Loucy (cell line): ENCODE results near the gene RRN3.
"Not testable (repeated sequence)": the region's sequence is repeated elsewhere in the genome, so short reads cannot be mapped to it uniquely, and the experiment has no call there.

ENCODE experiments used
- H2AFZ ChIP-seq: fragments of 200-600 bp; sonication (generic); 2 replicates; pipeline ENCODE4 v1.6.0; 2016; ENCODE audit warnings: antibody characterized with exemption, mild to moderate bottlenecking, low read length, moderate library complexity
- H3F3A ChIP-seq: fragments of 200-600 bp; 2 replicates; pipeline ENCODE4 v1.6.0; 2016; ENCODE audit warnings: antibody characterized with exemption, low read depth, mild to moderate bottlenecking
- H3K27me3 ChIP-seq: fragments of 200-600 bp; sonication (generic); 2 replicates; pipeline ENCODE4 v1.6.1; 2014; ENCODE audit warnings: low read length, mild to moderate bottlenecking; ENCODE audit not compliant: insufficient read depth, poor library complexity, severe bottlenecking
- H3K36me3 ChIP-seq: fragments of 200-600 bp; sonication (generic); 2 replicates; pipeline ENCODE4 v1.6.1; 2016; ENCODE audit warnings: low read length; ENCODE audit not compliant: insufficient read depth
- H3K4me1 ChIP-seq: fragments of 200-600 bp; sonication (generic); 2 replicates; pipeline ENCODE4 v1.5.1; 2014; ENCODE audit warnings: low read length, mild to moderate bottlenecking; ENCODE audit not compliant: insufficient read depth, poor library complexity, severe bottlenecking
- H3K4me2 ChIP-seq: fragments of 200-600 bp; sonication (generic); 2 replicates; pipeline ENCODE4 v1.6.0; 2014; ENCODE audit warnings: antibody characterized with exemption, low read length, low read depth, mild to moderate bottlenecking; ENCODE audit not compliant: poor library complexity, severe bottlenecking
- H3K4me3 ChIP-seq: fragments of 200-600 bp; sonication (generic); 2 replicates; pipeline ENCODE4 v1.5.1; 2014; ENCODE audit warnings: low read length, mild to moderate bottlenecking, mixed read lengths; ENCODE audit not compliant: poor library complexity, severe bottlenecking
- H3K79me2 ChIP-seq: fragments of 200-600 bp; sonication (generic); 2 replicates; pipeline ENCODE4 v1.6.1; 2014; ENCODE audit warnings: low read length; ENCODE audit not compliant: insufficient read depth
- H3K9ac ChIP-seq: fragments of 200-600 bp; sonication (generic); 2 replicates; pipeline ENCODE4 v1.6.0; 2014; ENCODE audit warnings: mild to moderate bottlenecking, low read depth, low read length, moderate library complexity; ENCODE audit not compliant: poor library complexity, severe bottlenecking
- H3K9me2 ChIP-seq: fragments of 200-600 bp; sonication (generic); replicated peaks from 2 replicates; pipeline ENCODE4 v1.6.1; 2016; ENCODE audit warnings: low read depth, low read length, mixed read lengths
- H3K9me3 ChIP-seq: fragments of 200-600 bp; sonication (generic); 2 replicates; pipeline ENCODE4 v1.6.1; 2014; ENCODE audit warnings: mild to moderate bottlenecking, antibody characterized with exemption, low read length, low read depth; ENCODE audit not compliant: insufficient read depth
- H4K20me1 ChIP-seq: fragments of 200-600 bp; sonication (generic); 2 replicates; pipeline ENCODE4 v1.6.0; 2014; ENCODE audit warnings: antibody characterized with exemption, low read length, mild to moderate bottlenecking; ENCODE audit not compliant: insufficient read depth, poor library complexity, severe bottlenecking
- TF ChIP-seq, protein P1 (sequence below): fragments of 200-600 bp; sonication (generic); conservative IDR thresholded peaks from 2 replicates; pipeline ENCODE4 v1.5.1; 2014; ENCODE audit warnings: mild to moderate bottlenecking, antibody characterized with exemption, low read length

Gene RRN3

GRCh38 chr16:15025234-15025951 is 68.7 kb downstream of the RRN3 start:
- not testable (repeated sequence) for H3K4me2 ChIP-seq, H3K36me3 ChIP-seq, H3K9me3 ChIP-seq, H3K9me2 ChIP-seq, H3K4me1 ChIP-seq, H3K27me3 ChIP-seq, H2AFZ ChIP-seq, H3K4me3 ChIP-seq, H3K79me2 ChIP-seq, H3K9ac ChIP-seq, H4K20me1 ChIP-seq, H3F3A ChIP-seq

DNA sequence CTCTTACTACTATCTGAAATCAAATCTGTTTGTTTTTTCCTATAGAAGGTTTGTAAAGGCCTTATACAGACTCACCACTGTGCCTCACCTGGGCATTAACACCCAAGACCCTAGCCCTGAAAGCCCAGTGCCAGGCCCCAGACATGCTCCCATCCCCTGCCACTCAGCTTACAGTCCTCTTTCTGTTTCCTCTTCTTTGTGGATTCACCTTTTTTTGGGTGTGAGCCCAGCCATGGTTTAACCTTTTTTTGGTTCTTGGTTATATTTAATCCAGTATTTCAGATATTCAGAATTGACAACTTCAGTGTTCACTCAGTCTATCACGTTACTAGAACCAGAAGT is 69.2 kb downstream of the RRN3 start:
- not testable (repeated sequence) for H3K9ac ChIP-seq, H3K27me3 ChIP-seq, H3K9me3 ChIP-seq, H2AFZ ChIP-seq, H3K4me3 ChIP-seq, H4K20me1 ChIP-seq, H3K36me3 ChIP-seq, H3K9me2 ChIP-seq, H3K4me2 ChIP-seq, H3F3A ChIP-seq, H3K79me2 ChIP-seq, H3K4me1 ChIP-seq

DNA sequence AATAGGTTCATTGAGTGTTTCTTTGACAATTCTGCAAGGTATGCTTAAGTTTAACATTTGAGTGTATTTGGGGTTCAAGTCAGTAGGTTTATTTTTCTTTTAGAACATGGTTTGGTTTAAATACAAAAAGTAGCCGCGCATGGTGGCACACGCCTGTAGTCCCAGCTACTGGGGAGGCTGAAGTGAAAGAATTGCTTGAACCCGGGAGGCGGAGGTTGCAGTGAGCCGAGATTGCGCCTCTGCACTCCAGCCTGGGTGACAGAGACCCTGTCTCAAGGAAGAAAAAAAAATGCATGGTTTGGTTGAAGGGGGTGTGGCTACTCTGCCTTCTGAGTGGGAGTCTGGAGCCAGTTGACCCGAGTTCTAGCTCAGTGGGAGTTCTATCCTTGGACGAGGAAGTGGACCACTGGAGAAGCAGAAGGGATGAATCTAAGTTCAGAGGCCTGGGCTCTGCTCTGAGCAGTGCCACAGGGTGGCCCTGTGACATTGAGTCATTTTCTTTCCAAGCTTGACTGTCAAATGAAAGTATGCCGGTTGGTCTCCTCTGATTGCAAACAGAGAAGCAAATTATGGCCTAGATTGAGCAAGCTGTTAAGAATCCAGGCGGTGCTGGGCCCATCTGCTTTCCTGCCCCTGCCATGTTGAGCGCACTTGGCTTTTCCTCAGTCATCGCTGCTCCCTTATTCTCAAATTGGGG is 70.5 kb downstream of the RRN3 start:
- H3K9me3 ChIP-seq, H3K4me3 ChIP-seq, H3F3A ChIP-seq, H3K4me1 ChIP-seq, H3K27me3 ChIP-seq, H3K9me2 ChIP-seq, H2AFZ ChIP-seq, H3K4me2 ChIP-seq, H3K36me3 ChIP-seq, H3K9ac ChIP-seq, H3K79me2 ChIP-seq, H4K20me1 ChIP-seq: not testable (repeated sequence)

GRCh38 chr16:15022194-15022593 is 71.9 kb downstream of the RRN3 start:
- H3K27me3 ChIP-seq, H3K4me3 ChIP-seq, H3K79me2 ChIP-seq, H3K36me3 ChIP-seq, H3K4me2 ChIP-seq, H4K20me1 ChIP-seq, H3K9ac ChIP-seq, H3K9me2 ChIP-seq, H3K9me3 ChIP-seq, H3K4me1 ChIP-seq, H3F3A ChIP-seq, H2AFZ ChIP-seq: not testable (repeated sequence)
- TF ChIP-seq, protein P1, sequence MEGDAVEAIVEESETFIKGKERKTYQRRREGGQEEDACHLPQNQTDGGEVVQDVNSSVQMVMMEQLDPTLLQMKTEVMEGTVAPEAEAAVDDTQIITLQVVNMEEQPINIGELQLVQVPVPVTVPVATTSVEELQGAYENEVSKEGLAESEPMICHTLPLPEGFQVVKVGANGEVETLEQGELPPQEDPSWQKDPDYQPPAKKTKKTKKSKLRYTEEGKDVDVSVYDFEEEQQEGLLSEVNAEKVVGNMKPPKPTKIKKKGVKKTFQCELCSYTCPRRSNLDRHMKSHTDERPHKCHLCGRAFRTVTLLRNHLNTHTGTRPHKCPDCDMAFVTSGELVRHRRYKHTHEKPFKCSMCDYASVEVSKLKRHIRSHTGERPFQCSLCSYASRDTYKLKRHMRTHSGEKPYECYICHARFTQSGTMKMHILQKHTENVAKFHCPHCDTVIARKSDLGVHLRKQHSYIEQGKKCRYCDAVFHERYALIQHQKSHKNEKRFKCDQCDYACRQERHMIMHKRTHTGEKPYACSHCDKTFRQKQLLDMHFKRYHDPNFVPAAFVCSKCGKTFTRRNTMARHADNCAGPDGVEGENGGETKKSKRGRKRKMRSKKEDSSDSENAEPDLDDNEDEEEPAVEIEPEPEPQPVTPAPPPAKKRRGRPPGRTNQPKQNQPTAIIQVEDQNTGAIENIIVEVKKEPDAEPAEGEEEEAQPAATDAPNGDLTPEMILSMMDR, result peak; percentile 36

- not testable (repeated sequence) for H3K9me2 ChIP-seq, H3K79me2 ChIP-seq, H4K20me1 ChIP-seq, H3K4me2 ChIP-seq, H3K4me1 ChIP-seq, H3K9me3 ChIP-seq, H3K4me3 ChIP-seq, H3K36me3 ChIP-seq, H3F3A ChIP-seq, H3K27me3 ChIP-seq, H3K9ac ChIP-seq, H2AFZ ChIP-seq
Observed at GRCh38 chr16:15021429-15021828, 72.6 kb downstream of the RRN3 start.

- not testable (repeated sequence) for H3K4me1 ChIP-seq, H4K20me1 ChIP-seq, H3F3A ChIP-seq, H2AFZ ChIP-seq, H3K9ac ChIP-seq, H3K4me3 ChIP-seq, H3K9me2 ChIP-seq, H3K9me3 ChIP-seq, H3K79me2 ChIP-seq, H3K27me3 ChIP-seq, H3K4me2 ChIP-seq, H3K36me3 ChIP-seq
Observed at GRCh38 chr16:15016951-15017580, 77.0 kb downstream of the RRN3 start.
